Measurements from ENCODE around the gene ARMC5. TPM values are rescaled to one million over a fixed set of nuclear protein-coding genes. Genes with fewer than 3 reads are reported as not detected.
"Not testable (repeated sequence)": the region's sequence is repeated elsewhere in the genome, so short reads cannot be mapped to it uniquely, and the experiment has no call there.

The ARMC5 gene
- total and polyA plus RNA-seq, 12 donors = 3.8 to 11.9 (median 6.6) TPM

GRCh38 chr16:31502981-31503380 is 43.7 kb downstream of the ARMC5 start:
- Histone ChIP-seq H3K36me3 (peaks cover 0 to 42% (median 26%) of the 10 kb centered on the region in 9 donors), H3K4me3 (no peak overlapping the region), H3K4me1 (peaks cover 2 to 55% (median 39%) of the 10 kb centered on the region in 9 donors), H3K9me3 (no peaks in the 10 kb centered on the region), H3K27me3 (no peaks in the 10 kb centered on the region), H3K27ac (peak overlapping the region in 3 of 10 donors; percentile 13 to 30 (median 27))
- ATAC-seq = no peak
- TF ChIP-seq CTCF (IDR thresholded peaks at IDR 0.05) = no peak
- no peak for DNase-seq
- intact Hi-C loops (cut with DNase I) = loop anchor here in 2 of 10 donors (5.0 to 10.0 kb wide), 4 partner anchors 41 to 362 kb away; a partner anchor contains a TSS

- not testable (repeated sequence) for H3K9me3 ChIP-seq, H3K4me3 ChIP-seq, ATAC-seq, DNase-seq, H3K27me3 ChIP-seq
- intact Hi-C loops (cut with DNase I) = loop anchor here in 2 of 10 donors (5.0 to 10.0 kb wide), 4 partner anchors 41 to 361 kb away; a partner anchor contains a TSS
- Histone ChIP-seq H3K27ac (peak overlapping the region in 5 of 10 donors; percentile 41 to 72 (median 58)), H3K36me3 (peaks cover 0 to 37% (median 20%) of the 10 kb centered on the region in 9 donors), H3K4me1 (peaks cover 2 to 55% (median 40%) of the 10 kb centered on the region in 9 donors)
- 94% methylated on average over 8 of the region's 8 CpGs for WGBS, 2 donors
Measured at GRCh38 chr16:31503555-31503954, 44.3 kb downstream of the ARMC5 start.

- Histone ChIP-seq H3K9me3 (no peaks in the 10 kb centered on the region), H3K4me1 (peaks cover 2 to 60% (median 46%) of the 10 kb centered on the region in 9 donors), H3K4me3 (no peak overlapping the region), H3K36me3 (peaks cover 0 to 30% (median 16%) of the 10 kb centered on the region in 9 donors), H3K27ac (peak overlapping the region in 7 of 10 donors; percentile 22 to 72 (median 54)), H3K27me3 (no peaks in the 10 kb centered on the region)
- ATAC-seq (peak in 2 of 8 donors; percentile 9 to 44), DNase-seq (no peak)
- no peak for TF ChIP-seq CTCF (IDR thresholded peaks at IDR 0.05)
- intact Hi-C loops (cut with DNase I) = loop anchor here in 2 of 10 donors (5.0 to 10.0 kb wide), 4 partner anchors 42 to 361 kb away; a partner anchor contains a TSS
- 30 to 34% methylated on average over 8 of the region's 8 CpGs for WGBS, 2 donors
Measured at GRCh38 chr16:31504159-31504558, 44.9 kb downstream of the ARMC5 start.

GRCh38 chr16:31505483-31505882 is 46.2 kb downstream of the ARMC5 start:
- H3K4me1 ChIP-seq = peaks cover 5 to 70% (median 52%) of the 10 kb centered on the region in 9 donors

More at GRCh38 chr16:31505483-31505882, 46.2 kb downstream of the ARMC5 start:
- ATAC-seq = no peak
- intact Hi-C loops (cut with DNase I) = loop anchor here in 6 of 10 donors (5.0 to 10.0 kb wide), 5 partner anchors 33 to 359 kb away; partner anchors contain the start of gene TGFB1I1 (in 4 of the 6)
- no peak for DNase-seq
- H3K36me3 ChIP-seq = peaks cover 0 to 17% (median 3%) of the 10 kb centered on the region in 9 donors
- no peaks in the 10 kb centered on the region for H3K27me3 ChIP-seq
- WGBS, 2 donors = 63 to 71% methylated on average over 4 of the region's 4 CpGs
- no peak overlapping the region for H3K4me3 ChIP-seq
- H3K9me3 ChIP-seq = no peaks in the 10 kb centered on the region
- peak overlapping the region in 2 of 10 donors; percentile 67 to 72 for H3K27ac ChIP-seq
- no peak for TF ChIP-seq CTCF (IDR thresholded peaks at IDR 0.05)
